H1 (cell line): ENCODE results near the gene CPNE8. TPM values are rescaled to one million over a fixed set of nuclear protein-coding genes. Genes with fewer than 3 reads are reported as not detected.

ENCODE experiments used
- CTCF ChIA-PET: fragments of 300-600 bp; sonication (Branson Sonifier 250); formaldehyde crosslinking; loops from one replicate; lab custom pipeline; 2021; ENCODE audit not compliant: partially characterized antibody; lab: Charles Lee
- POLR2A ChIA-PET: fragments of 300-600 bp; sonication (Branson Sonifier 250); formaldehyde crosslinking; loops from one replicate; lab custom pipeline; 2021; ENCODE audit warnings: inconsistent platforms; ENCODE audit not compliant: partially characterized antibody; lab: Charles Lee
- DNase-seq, 2 experiments: peaks; one replicate each; pipeline versions ENCODE4 v3.0.0 to v3.0.0-alpha.2; 2010 to 2022; ENCODE audit warnings: low spot score in 2 of 2, low read depth in 1 of 2, mixed read lengths in 1 of 2
- FAIRE-seq: peaks from 2 replicates; lab custom pipeline; 2011; peaks lifted over from hg19 to GRCh38; lab: Jason Lieb, UNC
- H2AFZ ChIP-seq: 2 replicates; pipeline ENCODE4 v1.8.1; 2012; ENCODE audit warnings: low read length, inconsistent platforms
- H2AK5ac ChIP-seq: 2 replicates; pipeline ENCODE4 v1.6.1; 2013; ENCODE audit warnings: low read depth, low read length
- H2BK120ac ChIP-seq: replicated peaks from 2 replicates; pipeline ENCODE3; 2013; ENCODE audit warnings: low read depth, low read length, inconsistent platforms
- H2BK12ac ChIP-seq: 2 replicates; pipeline ENCODE4 v1.6.1; 2013; ENCODE audit warnings: low read depth, low read length
- H2BK15ac ChIP-seq: 2 replicates; pipeline ENCODE4 v1.6.1; 2013; ENCODE audit warnings: low read length
- H2BK20ac ChIP-seq: 2 replicates; pipeline ENCODE4 v1.6.1; 2013; ENCODE audit warnings: low read length
- H2BK5ac ChIP-seq: 2 replicates; pipeline ENCODE4 v1.6.1; 2013; ENCODE audit warnings: low read depth, low read length
- H3K14ac ChIP-seq: 2 replicates; pipeline ENCODE4 v1.6.1; 2013; ENCODE audit warnings: inconsistent platforms; ENCODE audit not compliant: insufficient read length
- H3K18ac ChIP-seq: 2 replicates; pipeline ENCODE4 v1.6.1; 2013; ENCODE audit warnings: low read length; ENCODE audit errors: extremely low read depth
- H3K23ac ChIP-seq: 2 replicates; pipeline ENCODE4 v1.6.1; 2013; ENCODE audit warnings: inconsistent platforms; ENCODE audit not compliant: insufficient read length
- H3K23me2 ChIP-seq: 2 replicates; pipeline ENCODE4 v1.6.1; 2013; ENCODE audit warnings: low read depth, low read length
- H3K27ac ChIP-seq: 2 replicates; pipeline ENCODE4 v1.6.1; 2011; ENCODE audit warnings: low read depth, low read length, inconsistent platforms
- H3K27me3 ChIP-seq, 4 experiments: replicated peaks in 1 of 4; 1 replicate in 1 of 4; 2 replicates in 3 of 4; pipeline versions ENCODE4 v1.6.1 to v1.8.1; 2011 to 2013; ENCODE audit warnings: low read length in 3 of 4, mild to moderate bottlenecking in 3 of 4, inconsistent platforms in 2 of 4, mixed read lengths in 2 of 4, moderate library complexity in 1 of 4; ENCODE audit not compliant: control insufficient read depth in 3 of 4, insufficient read depth in 3 of 4; ENCODE audit errors: extremely low read depth in 1 of 4
- H3K36me3 ChIP-seq, 4 experiments: 2 replicates each; pipeline versions ENCODE4 v1.6.1 to v1.8.1; 2011 to 2013; ENCODE audit warnings: mild to moderate bottlenecking in 4 of 4, low read length in 3 of 4, moderate library complexity in 2 of 4, control low read depth in 1 of 4, inconsistent platforms in 1 of 4; ENCODE audit not compliant: insufficient read depth in 4 of 4, control insufficient read depth in 2 of 4
- H3K4ac ChIP-seq: replicated peaks from 2 replicates; pipeline ENCODE3; 2013; ENCODE audit warnings: low read length, low read depth, mixed read lengths, inconsistent platforms; ENCODE audit not compliant: insufficient read length
- H3K4me1 ChIP-seq, 4 experiments: replicated peaks in 1 of 4; 1 replicate in 1 of 4; 2 replicates in 3 of 4; pipeline versions ENCODE4 v1.6.1 to v1.8.1; 2011 to 2013; ENCODE audit warnings: low read length in 3 of 4, inconsistent platforms in 2 of 4, mixed read lengths in 1 of 4; ENCODE audit not compliant: insufficient read depth in 4 of 4, control insufficient read depth in 3 of 4
- H3K4me2 ChIP-seq, 2 experiments: 2 replicates each; pipeline versions ENCODE4 v1.6.1 to v1.8.1; 2011 to 2013; ENCODE audit warnings: low read depth in 2 of 2, low read length in 2 of 2, control low read depth in 1 of 2, inconsistent platforms in 1 of 2, mild to moderate bottlenecking in 1 of 2; ENCODE audit not compliant: insufficient read depth in 1 of 2
- H3K4me3 ChIP-seq, 4 experiments: fragments of 200-600, 300-600 bp in 1 of 4; sonication (generic), shearing (Covaris generic), sonication (Bioruptor Twin) in 1 of 4; 2 replicates each; pipeline versions ENCODE4 v1.5.1 to v1.8.1; 2011 to 2016; ENCODE audit warnings: low read length in 4 of 4, low read depth in 3 of 4, control low read depth in 2 of 4, inconsistent platforms in 2 of 4, mild to moderate bottlenecking in 2 of 4, mixed read lengths in 1 of 4, moderate library complexity in 1 of 4; ENCODE audit not compliant: insufficient read depth in 2 of 4; ENCODE audit errors: extremely low read depth in 1 of 4
- H3K56ac ChIP-seq: replicated peaks from 2 replicates; pipeline ENCODE3; 2013; ENCODE audit warnings: low read depth, mild to moderate bottlenecking, mixed read lengths, low read length, inconsistent platforms; ENCODE audit not compliant: insufficient read length
- H3K79me1 ChIP-seq: 2 replicates; pipeline ENCODE4 v1.6.1; 2013; ENCODE audit warnings: low read depth, low read length, control low read depth
- H3K79me2 ChIP-seq, 2 experiments: 2 replicates each; pipeline versions ENCODE4 v1.6.1 to v1.8.1; 2012 to 2013; ENCODE audit warnings: low read length in 2 of 2, mild to moderate bottlenecking in 2 of 2, inconsistent platforms in 1 of 2; ENCODE audit not compliant: insufficient read depth in 2 of 2, control insufficient read depth in 1 of 2
- H3K9ac ChIP-seq, 4 experiments: replicated peaks in 1 of 4; 1 replicate in 1 of 4; 2 replicates in 3 of 4; pipeline versions ENCODE4 v1.6.1 to v1.8.1; 2011 to 2013; ENCODE audit warnings: low read depth in 3 of 4, low read length in 3 of 4, control low read depth in 2 of 4, mild to moderate bottlenecking in 2 of 4, moderate library complexity in 2 of 4, inconsistent platforms in 1 of 4; ENCODE audit errors: extremely low read depth in 1 of 4
- H3K9me3 ChIP-seq, 2 experiments: 2 replicates each; pipeline versions ENCODE4 v1.6.1 to v1.8.1; 2012 to 2013; ENCODE audit warnings: mild to moderate bottlenecking in 2 of 2, moderate library complexity in 2 of 2, control low read depth in 1 of 2, inconsistent platforms in 1 of 2, low read depth in 1 of 2, low read length in 1 of 2, mixed read lengths in 1 of 2; ENCODE audit not compliant: insufficient read depth in 2 of 2
- H4K20me1 ChIP-seq, 2 experiments: replicated peaks in 1 of 2; 2 replicates each; pipeline versions ENCODE3 to v1.8.1; 2011 to 2013; ENCODE audit warnings: inconsistent platforms in 2 of 2, low read length in 2 of 2, mild to moderate bottlenecking in 1 of 2; ENCODE audit not compliant: insufficient read depth in 2 of 2, control insufficient read depth in 1 of 2
- H4K5ac ChIP-seq: 2 replicates; pipeline ENCODE4 v1.6.1; 2013; ENCODE audit warnings: low read length, low read depth, mixed read lengths, inconsistent platforms; ENCODE audit not compliant: insufficient read length
- H4K8ac ChIP-seq: 2 replicates; pipeline ENCODE4 v1.8.0; 2013; ENCODE audit warnings: mild to moderate bottlenecking, moderate library complexity, low read length, inconsistent platforms; ENCODE audit not compliant: insufficient read depth; ENCODE audit errors: extremely low read depth
- H4K91ac ChIP-seq: replicated peaks from 2 replicates; pipeline ENCODE3; 2013; ENCODE audit warnings: low read length, mixed read lengths, inconsistent platforms; ENCODE audit not compliant: insufficient read length
- FOSL1 ChIP-seq: IDR thresholded peaks from 2 replicates; pipeline ENCODE4 v1.6.1; 2011; ENCODE audit warnings: mild to moderate bottlenecking, low read depth, low read length, moderate library complexity; ENCODE audit not compliant: insufficient read depth
- SAP30 ChIP-seq: fragments of 300-600 bp; sonication (generic); IDR thresholded peaks from 2 replicates; pipeline ENCODE4 v1.7.1; 2012; ENCODE audit warnings: low read length, moderate library complexity, mild to moderate bottlenecking, inconsistent platforms; ENCODE audit not compliant: insufficient read depth, insufficient replicate concordance
- TAF7 ChIP-seq: optimal IDR thresholded peaks from 2 replicates; pipeline ENCODE3; 2011; ENCODE audit warnings: low read depth, mild to moderate bottlenecking, inconsistent platforms, low read length, moderate library complexity, borderline replicate concordance
- TEAD4 ChIP-seq: IDR thresholded peaks from 2 replicates; pipeline ENCODE4 v1.6.1; 2012; ENCODE audit warnings: low read depth, low read length, inconsistent platforms, mixed read lengths
- WGBS, 2 experiments: shearing (Covaris generic) in 1 of 2; methylation state at CpG; one replicate each; pipeline versions ENCODE4 v1.1.6 to v1.1.7; 2013 to 2015; ENCODE audit warnings: low lambda C conversion rate in 2 of 2, mixed read lengths in 2 of 2, inconsistent platforms in 1 of 2, low coverage in 1 of 2, missing lambda C conversion rate in 1 of 2; ENCODE audit not compliant: insufficient replicate concordance in 2 of 2, insufficient coverage in 1 of 2, insufficient read length in 1 of 2; ENCODE audit errors: extremely low coverage in 1 of 2, missing lambda C conversion rate in 1 of 2; 5-methylcytosine and 5-hydroxymethylcytosine counted together
- polyA plus RNA-seq, 7 experiments: library from polyadenylated mRNA; depleted of rRNA in 3 of 7; stranded (reverse) in 5 of 7; unstranded in 2 of 7; fragments of >200 nt in 5 of 7; fragments of 200-250 nt in 2 of 7; gene quantifications; 1 replicate in 5 of 7; 2 replicates in 1 of 7; 4 replicates in 1 of 7; pipeline versions ENCODE4 v1.2.1 to v1.2.3, GENCODE V29; 2011 to 2013; ENCODE audit warnings: missing spikeins in 2 of 7, mixed read lengths in 2 of 7
- total RNA-seq: library from RNA; stranded (reverse); fragmentation: NEBNext Ultra II Directional; extraction: Animal tissue kit (Norgen Biotek cat#: 25700); gene quantifications from 2 replicates; pipeline ENCODE4 v1.2.1, GENCODE V29; 2021

The CPNE8 gene
- total and polyA plus RNA-seq, 2 of the 8 experiments (the other 6 are each of a cell fraction or from before 2014, with no cell fraction given) = 2.5 to 6.8 TPM

- H2BK12ac ChIP-seq = no peak overlapping the region
- CTCF ChIA-PET = interaction anchor here (0.7 to 2.5 kb wide), 6 partner anchors 11 to 172 kb away, joined by 3 to 6 read pairs (median 3); no protein-coding TSS in a partner anchor
These were observed 26.9 kb upstream of the CPNE8 start for GRCh38 chr12:38932320-38932719.

More at GRCh38 chr12:38932320-38932719, 26.9 kb upstream of the CPNE8 start:
- no peaks in the 10 kb centered on the region for H3K23me2 ChIP-seq
- TF ChIP-seq SAP30 = no peak
- TF ChIP-seq TAF7 = no peak
- no peak for TF ChIP-seq TEAD4
- TF ChIP-seq FOSL1 = no peak
- no peak overlapping the region for H3K4ac ChIP-seq
- H3K27me3 ChIP-seq = no peaks in the 10 kb centered on the region
- H4K5ac ChIP-seq = no peak overlapping the region
- no peaks in the 10 kb centered on the region for H3K9me3 ChIP-seq
- H3K18ac ChIP-seq = no peak overlapping the region
- H3K14ac ChIP-seq = no peak overlapping the region
- H2BK120ac ChIP-seq = no peak overlapping the region
- FAIRE-seq (no peak), DNase-seq (no peak)
- POLR2A ChIA-PET = no interaction called here
- no peaks in the 10 kb centered on the region for H3K4me1 ChIP-seq
- H3K79me2 ChIP-seq = no peaks in the 10 kb centered on the region
- H3K9ac ChIP-seq = no peak overlapping the region
- no peak overlapping the region for H2BK15ac ChIP-seq
- no peak overlapping the region for H3K23ac ChIP-seq
- H4K20me1 ChIP-seq = no peaks in the 10 kb centered on the region
- no peak overlapping the region for H3K27ac ChIP-seq
- no peak overlapping the region for H3K4me3 ChIP-seq
- 92% methylated on average over 7 of the region's 7 CpGs; no CpG with 5 or more reads in 1 of the 2 experiments for WGBS, 2 experiments
- H4K8ac ChIP-seq = no peak overlapping the region
- H2BK20ac ChIP-seq = no peak overlapping the region
- H2AFZ ChIP-seq = no peak overlapping the region
- no peak overlapping the region for H2AK5ac ChIP-seq
- no peak overlapping the region for H2BK5ac ChIP-seq
- no peak overlapping the region for H4K91ac ChIP-seq
- no peaks in the 10 kb centered on the region for H3K36me3 ChIP-seq
- no peak overlapping the region for H3K56ac ChIP-seq
- no peak overlapping the region for H3K4me2 ChIP-seq
- H3K79me1 ChIP-seq = no peaks in the 10 kb centered on the region
